HEK293T (cell line): Measurements from ENCODE around the gene ACKR3.

Source experiments
- CTCF ChIA-PET: fragments of 350-600 bp; formaldehyde crosslinking; extraction: SDS; loops from one replicate; lab custom pipeline; 2021; ENCODE audit warnings: antibody characterized with exemption, inconsistent platforms; lab: Yijun Ruan, JAX
- POLR2A ChIA-PET: fragments of 350-600 bp; formaldehyde crosslinking; extraction: SDS; loops from one replicate; lab custom pipeline; 2020; ENCODE audit warnings: antibody characterized with exemption, inconsistent platforms; lab: Yijun Ruan, JAX
- DNase-seq: peaks from one replicate; pipeline ENCODE4 v3.0.0; 2012; ENCODE audit warnings: mixed read lengths; ENCODE audit errors: extremely low spot score
- ARNT ChIP-seq: fragments of 450-650 bp; IDR thresholded peaks from 2 replicates; pipeline ENCODE4 v1.6.1; 2017; ENCODE audit warnings: mild to moderate bottlenecking
- BHLHE40 ChIP-seq: fragments of 450-650 bp; IDR thresholded peaks from 2 replicates; pipeline ENCODE4 v1.6.1; 2016; ENCODE audit warnings: mild to moderate bottlenecking, moderate library complexity, borderline replicate concordance
- CTBP1 ChIP-seq: fragments of 450-650 bp; IDR thresholded peaks from 2 replicates; pipeline ENCODE4 v1.6.1; 2016; ENCODE audit warnings: borderline replicate concordance
- ELF4 ChIP-seq: fragments of 450-650 bp; IDR thresholded peaks from 2 replicates; pipeline ENCODE4 v1.6.1; 2017; ENCODE audit warnings: antibody characterized with exemption
- FOXA1 ChIP-seq: fragments of 450-650 bp; IDR thresholded peaks from 2 replicates; pipeline ENCODE4 v1.6.1; 2016; ENCODE audit warnings: mild to moderate bottlenecking
- FOXK2 ChIP-seq: fragments of 450-650 bp; IDR thresholded peaks from 2 replicates; pipeline ENCODE4 v1.6.1; 2016; ENCODE audit warnings: mild to moderate bottlenecking
- FOXM1 ChIP-seq: fragments of 450-650 bp; IDR thresholded peaks from 2 replicates; pipeline ENCODE4 v1.6.1; 2017; ENCODE audit warnings: mild to moderate bottlenecking, borderline replicate concordance
- HDGF ChIP-seq: fragments of 450-650 bp; IDR thresholded peaks from 2 replicates; pipeline ENCODE4 v1.6.1; 2017; ENCODE audit warnings: antibody characterized with exemption, borderline replicate concordance
- L3MBTL2 ChIP-seq: fragments of 450-650 bp; conservative IDR thresholded peaks from 2 replicates; pipeline ENCODE4 v1.6.1; 2016; ENCODE audit warnings: mild to moderate bottlenecking
- LEF1 ChIP-seq: fragments of 450-650 bp; IDR thresholded peaks from 2 replicates; pipeline ENCODE4 v1.6.1; 2017; ENCODE audit warnings: mild to moderate bottlenecking, borderline replicate concordance
- NFRKB ChIP-seq: fragments of 450-650 bp; IDR thresholded peaks from 2 replicates; pipeline ENCODE4 v1.6.1; 2016; ENCODE audit warnings: mild to moderate bottlenecking, moderate library complexity
- PKNOX1 ChIP-seq: fragments of 450-650 bp; IDR thresholded peaks from 2 replicates; pipeline ENCODE4 v1.6.1; 2016
- SP1 ChIP-seq: fragments of 450-650 bp; IDR thresholded peaks from 2 replicates; pipeline ENCODE4 v1.6.1; 2017
- SUZ12 ChIP-seq: fragments of 450-650 bp; IDR thresholded peaks from 2 replicates; pipeline ENCODE4 v1.6.1; 2016; ENCODE audit warnings: mild to moderate bottlenecking
- TARDBP ChIP-seq: fragments of 450-650 bp; IDR thresholded peaks from 2 replicates; pipeline ENCODE4 v1.6.1; 2016
- ZNF384 ChIP-seq: fragments of 450-650 bp; IDR thresholded peaks from 2 replicates; pipeline ENCODE4 v1.6.1; 2016

ACKR3 gene

DNA sequence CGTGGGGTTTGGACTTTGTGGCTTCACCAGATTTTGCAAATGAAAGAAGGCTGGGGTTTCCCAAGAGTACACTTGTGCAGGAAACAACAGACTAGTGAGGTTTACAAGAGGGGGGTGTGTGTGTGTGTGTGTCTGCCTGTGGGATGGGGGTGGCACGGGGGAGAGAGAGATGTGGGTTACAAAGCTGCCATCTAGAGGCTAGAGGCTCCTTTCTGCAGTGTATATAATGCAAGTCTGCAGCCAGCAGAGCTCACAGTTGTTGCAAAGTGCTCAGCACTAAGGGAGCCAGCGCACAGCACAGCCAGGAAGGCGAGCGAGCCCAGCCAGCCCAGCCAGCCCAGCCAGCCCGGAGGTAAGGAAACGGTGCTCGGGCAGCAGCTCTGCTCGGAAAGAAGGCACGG is at the start of gene ACKR3:
ACKR3 (plus strand) TSS at position 253 of the 401 bp plus-strand sequence. CDS start 10,641 bp downstream, outside the sequence.
- ChIA-PET CTCF (interaction anchor here (0.6 kb wide), 1 partner anchor 92 kb away, joined by 3 read pairs; no protein-coding TSS in a partner anchor), POLR2A (no interaction called here)
- peak; percentile 30 for DNase-seq
- TF ChIP-seq TARDBP, result no peak

DNA sequence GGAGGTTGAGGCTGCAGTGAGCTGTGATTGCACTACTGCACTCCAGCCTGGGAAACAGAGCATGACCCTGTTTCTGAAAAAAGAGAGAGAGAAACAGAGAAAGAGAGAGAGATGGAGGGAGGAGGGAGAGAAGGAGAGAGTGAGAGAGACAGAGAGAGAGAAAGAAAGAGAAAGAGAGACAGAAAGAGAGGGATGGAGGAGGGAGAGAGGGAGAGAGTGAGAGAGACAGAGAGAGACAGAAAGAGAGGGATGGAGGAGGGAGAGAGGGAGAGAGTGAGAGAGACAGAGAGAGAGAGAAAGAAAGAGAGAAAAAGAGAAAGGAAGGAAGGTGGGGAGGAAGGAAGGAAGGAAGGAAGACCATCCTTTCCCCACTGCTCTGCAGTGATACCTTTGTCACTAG is 48.1 kb upstream of the ACKR3 start:
- no peak for DNase-seq
- CTCF ChIA-PET, result no interaction called here
- POLR2A ChIA-PET, result no interaction called here
- TF ChIP-seq HDGF (no peak), L3MBTL2 (no peak), FOXA1 (no peak), TARDBP (no peak), LEF1 (no peak), ZNF384 (no peak), FOXK2 (no peak), SUZ12 (no peak), SP1 (no peak), FOXM1 (no peak), CTBP1 (no peak), ELF4 (no peak), ARNT (no peak), PKNOX1 (no peak), NFRKB (no peak), BHLHE40 (no peak)

DNA sequence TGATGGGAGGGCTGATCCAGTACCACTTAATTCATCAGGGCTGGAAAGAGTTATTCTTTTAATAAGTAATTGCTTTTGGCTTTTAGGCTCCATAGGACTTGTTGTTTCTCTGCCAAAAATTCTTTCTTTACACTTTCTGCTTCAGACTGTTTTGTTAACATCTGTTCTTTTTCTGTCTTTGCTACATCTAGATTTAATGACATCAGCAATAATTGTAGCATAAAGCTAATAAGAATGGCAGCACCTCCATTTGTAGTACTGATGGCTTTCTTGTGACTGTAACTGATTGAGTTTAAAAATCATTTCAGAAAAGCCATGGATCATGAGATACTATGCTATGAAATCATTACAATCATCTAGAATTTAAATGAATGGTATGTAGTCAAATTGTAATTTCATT is 46.4 kb upstream of the ACKR3 start:
- no peak for TF ChIP-seq CTBP1
- TF ChIP-seq FOXM1, result no peak
- ChIA-PET CTCF (no interaction called here), POLR2A (no interaction called here)
- DNase-seq, result no peak

- ChIA-PET CTCF (no interaction called here), POLR2A (no interaction called here)
- TF ChIP-seq ELF4 (no peak), SP1 (no peak), CTBP1 (no peak), TARDBP (no peak), HDGF (no peak), BHLHE40 (no peak), FOXK2 (no peak), SUZ12 (no peak), FOXA1 (no peak), PKNOX1 (no peak), ARNT (no peak), NFRKB (no peak), ZNF384 (no peak), FOXM1 (no peak), L3MBTL2 (no peak), LEF1 (no peak)
- no peak for DNase-seq
These were observed 44.1 kb upstream of the ACKR3 start for GRCh38 chr2:236525411-236525997.

- no peak for TF ChIP-seq SUZ12
- TF ChIP-seq PKNOX1, result peak; percentile 49
- ChIA-PET CTCF (interaction anchor here (1.3 kb wide), 1 partner anchor 14 kb away, joined by 5 read pairs; no protein-coding TSS in a partner anchor), POLR2A (no interaction called here)
- no peak for DNase-seq
These were observed 43.0 kb upstream of the ACKR3 start for GRCh38 chr2:236526455-236527158.

GRCh38 chr2:236527159-236527630 is 42.4 kb upstream of the ACKR3 start:
- ChIA-PET POLR2A (no interaction called here), CTCF (interaction anchor here (1.3 kb wide), 1 partner anchor 14 kb away, joined by 5 read pairs; no protein-coding TSS in a partner anchor)
- TF ChIP-seq SUZ12 (no peak), PKNOX1 (no peak)
- DNase-seq, result no peak
